RWPE2 (cell line): ENCODE results near the gene OVOL3.

Experiments
- ATAC-seq: fragments of 200-7000 bp; cut with Tn5 transposase; 3 replicates; pipeline ENCODE4 v1.9.1; 2021; ENCODE audit warnings: low read depth
- DNase-seq: peaks from one replicate; pipeline ENCODE4 v3.0.0-alpha.2; 2020; ENCODE audit warnings: low spot score
- H3K27ac ChIP-seq: fragments of 450-650 bp; 2 replicates; pipeline ENCODE4 v1.5.1; 2017; ENCODE audit warnings: mild to moderate bottlenecking; ENCODE audit not compliant: poor library complexity, severe bottlenecking
- H3K27me3 ChIP-seq: fragments of 250-450 bp; sonication (Bioruptor Pico); 2 replicates; pipeline ENCODE4 v1.5.1; 2021; ENCODE audit warnings: mild to moderate bottlenecking, moderate library complexity; ENCODE audit not compliant: insufficient read depth, poor library complexity, severe bottlenecking
- H3K36me3 ChIP-seq: fragments of 250-450 bp; sonication (Bioruptor Pico); 2 replicates; pipeline ENCODE4 v1.5.1; 2020; ENCODE audit warnings: low read depth, mild to moderate bottlenecking, moderate library complexity
- H3K4me1 ChIP-seq: fragments of 250-450 bp; sonication (Bioruptor Pico); 2 replicates; pipeline ENCODE4 v1.5.1; 2021; ENCODE audit warnings: mild to moderate bottlenecking, moderate library complexity; ENCODE audit not compliant: insufficient read depth, poor library complexity, severe bottlenecking
- H3K4me3 ChIP-seq: fragments of 250-450 bp; sonication (Bioruptor Pico); 2 replicates; pipeline ENCODE4 v1.5.1; 2021; ENCODE audit warnings: mild to moderate bottlenecking, moderate library complexity; ENCODE audit not compliant: severe bottlenecking
- H3K9me3 ChIP-seq: fragments of 250-450 bp; sonication (Bioruptor Pico); 2 replicates; pipeline ENCODE4 v1.5.1; 2021; ENCODE audit warnings: mild to moderate bottlenecking, moderate library complexity; ENCODE audit not compliant: severe bottlenecking
- TF ChIP-seq, protein P1 (sequence below): fragments of 450-650 bp; IDR thresholded peaks from one replicate; pipeline ENCODE4 v1.5.1; 2017; ENCODE audit warnings: mild to moderate bottlenecking, moderate library complexity; ENCODE audit not compliant: poor library complexity, severe bottlenecking

The OVOL3 gene

DNA sequence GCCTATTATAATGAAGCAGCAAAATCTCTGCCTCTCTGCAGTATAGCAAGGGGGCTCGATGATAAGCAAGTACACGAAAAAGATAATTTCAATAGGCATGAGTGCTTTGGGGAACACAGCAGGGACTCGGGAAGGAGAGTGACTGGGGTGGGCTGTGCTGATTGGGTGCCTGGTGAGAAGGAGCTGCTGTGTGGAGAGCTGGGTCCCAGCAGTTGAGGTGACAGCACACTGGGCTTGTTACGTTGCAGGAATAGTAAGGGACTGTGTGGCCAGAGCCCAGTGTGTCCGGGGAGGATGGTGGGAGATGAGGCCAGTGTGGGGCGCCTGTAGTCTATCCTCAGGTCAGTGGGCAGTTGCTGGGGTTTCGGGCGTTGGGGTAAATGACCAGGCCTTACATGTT is 38.9 kb upstream of the OVOL3 start:
- DNase-seq (no peak), ATAC-seq (no peak)
- TF ChIP-seq, protein P1, sequence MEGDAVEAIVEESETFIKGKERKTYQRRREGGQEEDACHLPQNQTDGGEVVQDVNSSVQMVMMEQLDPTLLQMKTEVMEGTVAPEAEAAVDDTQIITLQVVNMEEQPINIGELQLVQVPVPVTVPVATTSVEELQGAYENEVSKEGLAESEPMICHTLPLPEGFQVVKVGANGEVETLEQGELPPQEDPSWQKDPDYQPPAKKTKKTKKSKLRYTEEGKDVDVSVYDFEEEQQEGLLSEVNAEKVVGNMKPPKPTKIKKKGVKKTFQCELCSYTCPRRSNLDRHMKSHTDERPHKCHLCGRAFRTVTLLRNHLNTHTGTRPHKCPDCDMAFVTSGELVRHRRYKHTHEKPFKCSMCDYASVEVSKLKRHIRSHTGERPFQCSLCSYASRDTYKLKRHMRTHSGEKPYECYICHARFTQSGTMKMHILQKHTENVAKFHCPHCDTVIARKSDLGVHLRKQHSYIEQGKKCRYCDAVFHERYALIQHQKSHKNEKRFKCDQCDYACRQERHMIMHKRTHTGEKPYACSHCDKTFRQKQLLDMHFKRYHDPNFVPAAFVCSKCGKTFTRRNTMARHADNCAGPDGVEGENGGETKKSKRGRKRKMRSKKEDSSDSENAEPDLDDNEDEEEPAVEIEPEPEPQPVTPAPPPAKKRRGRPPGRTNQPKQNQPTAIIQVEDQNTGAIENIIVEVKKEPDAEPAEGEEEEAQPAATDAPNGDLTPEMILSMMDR = no peak
- H3K36me3 ChIP-seq = peaks cover 71% of the 10 kb centered on the region
- no peaks in the 10 kb centered on the region for H3K27me3 ChIP-seq
- peaks cover 8% of the 10 kb centered on the region for H3K4me1 ChIP-seq
- no peaks in the 10 kb centered on the region for H3K9me3 ChIP-seq
- H3K4me3 ChIP-seq = no peak overlapping the region
- H3K27ac ChIP-seq = no peak overlapping the region

DNA sequence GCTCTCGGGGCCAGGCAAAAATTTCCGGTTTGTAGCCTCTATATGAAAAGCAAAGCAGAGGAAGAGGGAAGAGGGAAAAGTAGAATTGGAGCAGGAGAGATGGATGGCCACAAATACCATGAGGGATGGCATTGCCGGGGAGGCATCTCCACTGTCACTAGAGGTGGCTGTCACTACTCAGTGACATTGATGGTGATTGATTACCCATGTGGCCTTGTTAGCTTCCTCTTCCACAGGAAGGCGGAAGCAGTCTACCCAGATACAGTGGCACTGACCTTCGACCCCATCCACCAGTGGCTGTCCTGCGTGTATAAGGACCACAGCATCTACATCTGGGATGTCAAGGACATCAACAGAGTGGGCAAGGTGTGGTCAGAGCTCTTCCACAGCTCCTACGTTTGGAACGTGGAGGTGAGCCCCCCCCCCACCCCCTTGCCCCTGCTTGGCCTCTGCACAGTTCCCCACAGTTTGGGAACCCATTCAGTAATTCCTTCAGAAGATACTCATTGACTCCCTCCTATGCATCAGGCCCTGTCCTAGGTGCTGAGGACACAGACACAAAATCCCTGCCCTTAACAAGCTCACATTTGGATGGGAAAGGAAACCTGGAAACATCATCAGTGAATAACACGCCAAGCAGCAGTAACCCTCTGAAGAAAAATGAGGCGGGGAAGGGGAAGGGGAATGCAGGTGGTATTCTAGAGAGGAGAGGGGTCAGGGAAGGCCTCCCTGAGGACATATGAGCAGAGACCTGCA is 37.6 kb upstream of the OVOL3 start:
- peaks cover 60% of the 10 kb centered on the region for H3K36me3 ChIP-seq
- no peak overlapping the region for H3K4me3 ChIP-seq
- no peaks in the 10 kb centered on the region for H3K9me3 ChIP-seq
- no peaks in the 10 kb centered on the region for H3K27me3 ChIP-seq
- DNase-seq (no peak), ATAC-seq (no peak)
- H3K4me1 ChIP-seq = peaks cover 8% of the 10 kb centered on the region
- TF ChIP-seq, protein P1 = no peak
- no peak overlapping the region for H3K27ac ChIP-seq

DNA sequence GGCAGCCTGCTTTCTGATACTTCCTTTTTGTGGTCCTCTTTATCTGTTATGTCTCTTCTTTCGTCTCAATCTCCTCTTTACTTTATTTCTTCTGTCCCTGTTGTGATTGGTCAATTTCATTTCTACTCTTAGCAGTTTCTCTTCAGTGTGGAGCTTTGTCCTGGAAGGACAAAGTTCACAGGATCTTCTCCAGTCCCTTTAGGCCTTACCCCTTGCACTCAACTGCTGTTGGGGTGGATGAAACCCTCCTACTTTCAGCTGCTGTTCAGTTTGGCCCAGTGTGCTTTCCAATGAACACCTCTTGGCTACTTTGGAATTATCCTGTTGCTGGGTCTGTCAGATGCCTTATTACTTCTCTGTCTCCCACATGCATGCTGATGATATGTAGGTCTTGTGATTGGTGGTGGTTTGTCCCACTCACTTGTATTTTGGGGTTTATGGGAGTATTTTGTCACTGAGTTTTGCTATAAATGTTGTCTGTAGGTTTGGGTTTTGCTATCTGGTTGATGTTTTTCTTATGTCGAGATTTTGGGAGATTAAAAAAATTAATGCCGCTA is 31.5 kb upstream of the OVOL3 start:
- H3K4me1 ChIP-seq = no peaks in the 10 kb centered on the region
- DNase-seq (no peak), ATAC-seq (no peak)
- H3K9me3 ChIP-seq = no peaks in the 10 kb centered on the region
- H3K4me3 ChIP-seq = no peak overlapping the region
- TF ChIP-seq, protein P1 = no peak
- H3K27me3 ChIP-seq = no peaks in the 10 kb centered on the region
- peaks cover 62% of the 10 kb centered on the region for H3K36me3 ChIP-seq
- H3K27ac ChIP-seq = no peak overlapping the region

DNA sequence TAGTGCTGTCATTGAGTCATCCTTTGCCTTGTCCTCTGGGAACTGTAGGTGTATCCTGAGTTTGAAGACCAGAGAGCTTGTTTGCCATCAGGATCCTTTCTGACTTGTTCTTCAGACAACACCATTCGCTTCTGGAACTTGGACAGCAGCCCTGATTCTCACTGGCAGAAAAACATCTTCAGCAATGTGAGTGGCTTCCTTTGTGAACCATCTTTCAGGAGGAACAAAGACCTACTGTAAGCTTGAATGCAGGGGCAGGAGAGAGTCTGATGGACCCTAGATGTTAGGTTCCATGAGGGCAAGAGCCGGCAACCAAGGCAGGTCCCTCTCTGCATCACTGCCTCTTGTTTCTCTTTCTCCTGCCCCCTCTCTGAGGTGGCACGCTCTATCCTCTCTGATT is 29.6 kb upstream of the OVOL3 start:
- Histone ChIP-seq H3K27ac (no peak overlapping the region), H3K4me1 (no peaks in the 10 kb centered on the region), H3K36me3 (peaks cover 55% of the 10 kb centered on the region), H3K9me3 (no peaks in the 10 kb centered on the region), H3K27me3 (no peaks in the 10 kb centered on the region), H3K4me3 (no peak overlapping the region)
- DNase-seq (no peak), ATAC-seq (no peak)
- TF ChIP-seq, protein P1 = no peak

DNA sequence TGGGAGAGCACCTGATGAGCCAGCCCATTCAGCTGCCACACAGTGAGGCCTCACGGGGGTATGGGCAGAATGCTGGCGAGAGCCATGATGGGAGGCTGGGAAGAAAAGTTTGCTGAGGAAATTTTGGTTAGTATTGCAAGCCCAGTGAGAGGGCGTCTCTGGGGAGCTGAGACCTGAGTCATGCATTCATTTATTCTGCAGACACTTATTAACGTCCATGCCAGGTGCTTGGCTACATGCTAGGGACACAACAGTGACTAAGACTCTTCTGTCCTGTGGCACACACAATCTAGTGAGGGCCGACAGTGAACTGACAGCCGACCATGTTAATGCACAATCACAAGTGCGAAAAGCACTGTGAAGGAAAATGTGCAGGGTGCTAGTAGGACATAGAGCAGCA is 29.0 kb upstream of the OVOL3 start:
- Histone ChIP-seq H3K4me1 (no peaks in the 10 kb centered on the region), H3K27ac (no peak overlapping the region), H3K27me3 (no peaks in the 10 kb centered on the region), H3K9me3 (no peaks in the 10 kb centered on the region), H3K4me3 (no peak overlapping the region), H3K36me3 (peaks cover 51% of the 10 kb centered on the region)
- no peak for DNase-seq
- no peak for ATAC-seq
- TF ChIP-seq, protein P1 = no peak
